ENCODE results near the gene SPSB1. TPM values are rescaled to one million over a fixed set of nuclear protein-coding genes. Genes with fewer than 3 reads are reported as not detected.

SPSB1 gene
- total RNA-seq, 2 donors from 2014 or later, result 107 to 171 TPM

- no peak for ATAC-seq (ENCODE audit: insufficient number of reproducible peaks, low FRiP score, low read depth)
- TF ChIP-seq CTCF (IDR thresholded peaks at IDR 0.05), result no peak
Observed at GRCh38 chr1:9331558-9332346, 39.1 kb downstream of the SPSB1 start.

DNA sequence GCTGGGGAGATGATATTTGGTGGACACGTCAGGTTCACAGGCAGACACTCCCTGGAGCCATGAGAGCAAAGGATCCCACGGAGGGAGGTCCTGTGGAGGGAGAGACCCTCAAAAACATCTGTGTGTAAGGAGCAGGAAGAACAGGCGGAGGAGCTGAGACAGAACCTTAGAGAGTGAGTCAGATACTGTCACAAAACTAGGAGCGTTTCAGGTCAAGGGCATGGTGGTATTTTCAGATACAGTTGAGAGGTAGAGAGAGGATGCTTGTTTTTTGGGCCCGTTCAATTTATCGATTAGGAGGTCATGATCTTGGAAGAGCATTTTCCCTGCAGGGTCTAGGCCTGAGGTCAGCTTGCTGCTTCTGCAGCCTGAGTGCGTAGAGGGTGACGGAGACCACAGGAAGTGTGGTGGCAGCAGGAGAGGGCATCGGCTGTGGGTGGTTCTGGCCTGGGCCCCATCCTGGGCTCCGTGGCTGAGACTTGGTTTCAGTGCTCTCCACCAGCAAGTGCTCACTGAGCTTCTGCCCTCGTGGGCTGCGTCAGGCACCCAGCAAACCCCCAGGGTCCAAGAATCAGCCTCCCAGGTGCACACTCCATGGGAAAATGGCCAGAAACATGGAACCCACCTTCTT, 39.9 kb downstream of the SPSB1 start:
- no peak for ATAC-seq (ENCODE audit: insufficient number of reproducible peaks, low FRiP score, low read depth)
- H3K4me3 ChIP-seq, result no peak overlapping the region
- peaks cover 7 to 44% of the 10 kb centered on the region in 2 donors for H3K4me1 ChIP-seq (ENCODE audit: control insufficient read depth in 1 of 2, low read depth in 2 of 2)
- no peaks in the 10 kb centered on the region for H3K9me3 ChIP-seq
- H3K27me3 ChIP-seq (replicated peaks; ENCODE audit: insufficient read depth), result no peaks in the 10 kb centered on the region
- no peak for TF ChIP-seq CTCF (IDR thresholded peaks at IDR 0.05)
- H3K27ac ChIP-seq, result peak overlapping the region in 1 of 2 donors; percentile 34
- DNase-seq (ENCODE audit: low spot score), result no peak
- no peaks in the 10 kb centered on the region for H3K36me3 ChIP-seq

More at GRCh38 chr1:9331558-9332346, 39.1 kb downstream of the SPSB1 start:
- Histone ChIP-seq H3K36me3 (no peaks in the 10 kb centered on the region), H3K4me3 (no peak overlapping the region), H3K27ac (peak overlapping the region in 1 of 2 donors; percentile 34), H3K9me3 (no peaks in the 10 kb centered on the region), H3K27me3 (replicated peaks; ENCODE audit: insufficient read depth) (no peaks in the 10 kb centered on the region), H3K4me1 (ENCODE audit: control insufficient read depth in 1 of 2, low read depth in 2 of 2) (peaks cover 8 to 44% of the 10 kb centered on the region in 2 donors)
- no peak for DNase-seq (ENCODE audit: low spot score)

- peak overlapping the region; percentile 29 to 76 for H3K27ac ChIP-seq
- TF ChIP-seq CTCF (IDR thresholded peaks at IDR 0.05), result no peak
- no peaks in the 10 kb centered on the region for H3K27me3 ChIP-seq (replicated peaks; ENCODE audit: insufficient read depth)
- peaks cover 38 to 66% of the 10 kb centered on the region in 2 donors for H3K4me1 ChIP-seq (ENCODE audit: control insufficient read depth in 1 of 2, low read depth in 2 of 2)
- DNase-seq (ENCODE audit: low spot score) (no peak), ATAC-seq (ENCODE audit: insufficient number of reproducible peaks, low FRiP score, low read depth) (no peak)
- no peaks in the 10 kb centered on the region for H3K36me3 ChIP-seq
- H3K4me3 ChIP-seq, result peak overlapping the region; percentile 34
- no peaks in the 10 kb centered on the region for H3K9me3 ChIP-seq
Observed at GRCh38 chr1:9338397-9339246, 45.9 kb downstream of the SPSB1 start.

DNA sequence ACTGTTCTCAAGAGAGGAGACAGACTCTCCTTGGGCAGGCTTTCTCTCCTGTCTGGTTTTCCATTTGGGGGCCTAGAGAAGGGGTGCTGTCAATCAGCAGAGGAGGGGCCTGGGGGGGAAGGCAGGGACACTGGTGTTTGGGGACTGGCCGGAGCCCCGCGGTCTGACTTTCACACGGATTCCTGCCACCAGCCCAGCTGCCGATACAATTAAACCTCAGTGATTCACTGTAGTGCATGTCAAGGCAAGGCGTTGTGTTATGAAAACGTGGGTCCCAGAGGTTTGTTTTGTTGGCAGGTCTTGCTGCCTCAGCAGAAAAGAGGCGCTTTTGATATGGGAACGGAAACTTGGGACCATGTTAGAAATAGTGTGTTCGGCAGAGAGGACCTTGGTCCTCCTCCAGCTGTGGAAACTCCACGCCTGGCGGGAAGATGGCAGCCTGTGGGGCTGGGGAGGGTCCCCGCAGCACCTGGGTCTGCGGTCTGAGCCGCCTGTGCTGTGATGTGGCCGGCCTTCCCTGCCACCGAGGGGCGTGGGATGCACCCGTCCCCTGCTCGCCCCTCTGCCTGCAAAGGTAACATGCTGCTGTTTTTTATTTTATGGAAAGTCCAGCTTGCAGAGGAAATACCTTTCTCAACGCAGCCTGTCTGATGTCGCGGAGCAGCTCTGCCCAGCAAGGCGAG, 47.6 kb downstream of the SPSB1 start:
- DNase-seq (ENCODE audit: low spot score) (no peak), ATAC-seq (ENCODE audit: insufficient number of reproducible peaks, low FRiP score, low read depth) (no peak)
- Histone ChIP-seq H3K4me3 (peak overlapping the region; percentile 2), H3K27ac (peak overlapping the region in 1 of 2 donors; percentile 76), H3K9me3 (no peaks in the 10 kb centered on the region), H3K4me1 (ENCODE audit: control insufficient read depth in 1 of 2, low read depth in 2 of 2) (peaks cover 49 to 79% of the 10 kb centered on the region in 2 donors), H3K27me3 (replicated peaks; ENCODE audit: insufficient read depth) (no peaks in the 10 kb centered on the region), H3K36me3 (no peaks in the 10 kb centered on the region)
- TF ChIP-seq CTCF (IDR thresholded peaks at IDR 0.05), result no peak

All from thoracic aorta (tissue), 2 donors.